Tibial artery (tissue), 4 donors: Measurements from ENCODE around the gene DNAJC7.

ENCODE experiments used
- DNase-seq, 2 donors: peaks; one replicate each; pipeline ENCODE4 v3.0.0-alpha.2; 2019
- H3K27ac ChIP-seq, 2 donors: fragments of 200-600 bp; sonication (generic) in 1 of 2; 1 replicate in 1 of 2; 2 replicates in 1 of 2; pipeline ENCODE4 v1.5.1; 2018 to 2019; ENCODE audit warnings: mild to moderate bottlenecking in 1 of 2
- H3K27me3 ChIP-seq, 2 donors: fragments of 200-600 bp; sonication (generic) in 1 of 2; one replicate each; pipeline versions ENCODE4 v1.5.1 to v1.6.0; 2016 to 2019
- H3K36me3 ChIP-seq, 3 donors: fragments of 200-600 bp; sonication (generic) in 2 of 3; one replicate each; pipeline ENCODE4 v1.5.1; 2016 to 2019; ENCODE audit warnings: mild to moderate bottlenecking in 2 of 3
- H3K4me1 ChIP-seq, 4 donors: fragments of 200-600 bp; sonication (generic) in 2 of 4; 1 replicate in 3 of 4; 2 replicates in 1 of 4; pipeline ENCODE4 v1.5.1; 2016 to 2019
- H3K4me3 ChIP-seq, 2 donors: fragments of 200-600 bp; sonication (generic) in 1 of 2; 1 replicate in 1 of 2; 2 replicates in 1 of 2; pipeline ENCODE4 v1.5.1; 2018 to 2019; ENCODE audit warnings: mild to moderate bottlenecking in 2 of 2
- H3K9me3 ChIP-seq, 3 donors: fragments of 200-600 bp; sonication (generic) in 1 of 3; one replicate each; pipeline ENCODE4 v1.5.1; 2016 to 2019
- intact Hi-C: fragments of 100-400 bp; cut with DNase I; formaldehyde crosslinking; loops from one replicate; pipeline ENCODE4 v1.15.0; 2023; ENCODE audit warnings: low total_unique reads
- TF ChIP-seq, protein P1 (sequence below), 2 experiments: fragments of 200-600 bp in 1 of 2; fragments of 450-650 bp in 1 of 2; IDR thresholded peaks; one replicate each; pipeline ENCODE4 v1.5.1; 2017 to 2019; ENCODE audit warnings: antibody characterized with exemption in 2 of 2, mild to moderate bottlenecking in 1 of 2, moderate library complexity in 1 of 2

Gene DNAJC7

DNA sequence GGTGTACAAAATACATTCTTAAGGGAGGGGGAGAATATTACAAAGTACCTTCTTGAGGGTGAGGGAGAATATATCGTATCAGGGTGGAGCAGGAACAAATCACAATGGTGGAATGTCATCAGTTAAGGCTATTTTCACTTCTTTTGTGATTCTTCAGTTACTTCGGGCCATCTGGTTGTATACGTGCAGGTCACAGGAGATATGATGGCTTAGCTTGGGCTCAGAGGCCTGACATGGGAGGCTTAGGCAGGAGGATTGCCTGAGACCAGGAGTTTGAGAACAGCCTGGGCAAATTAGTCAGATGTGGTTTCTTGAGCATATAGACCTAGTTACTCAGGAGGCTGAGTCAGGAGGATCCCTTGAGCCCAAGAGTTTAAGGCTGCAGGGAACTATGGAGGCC is 73.7 kb downstream of the DNAJC7 start:
- no peak for DNase-seq
- Histone ChIP-seq H3K36me3 (peaks cover 0 to 6% (median 0%) of the 10 kb centered on the region in 3 donors), H3K9me3 (no peaks in the 10 kb centered on the region), H3K27ac (no peak overlapping the region), H3K4me1 (no peaks in the 10 kb centered on the region), H3K4me3 (no peak overlapping the region), H3K27me3 (no peaks in the 10 kb centered on the region)
- intact Hi-C loops: no loop called here
- TF ChIP-seq, protein P1, sequence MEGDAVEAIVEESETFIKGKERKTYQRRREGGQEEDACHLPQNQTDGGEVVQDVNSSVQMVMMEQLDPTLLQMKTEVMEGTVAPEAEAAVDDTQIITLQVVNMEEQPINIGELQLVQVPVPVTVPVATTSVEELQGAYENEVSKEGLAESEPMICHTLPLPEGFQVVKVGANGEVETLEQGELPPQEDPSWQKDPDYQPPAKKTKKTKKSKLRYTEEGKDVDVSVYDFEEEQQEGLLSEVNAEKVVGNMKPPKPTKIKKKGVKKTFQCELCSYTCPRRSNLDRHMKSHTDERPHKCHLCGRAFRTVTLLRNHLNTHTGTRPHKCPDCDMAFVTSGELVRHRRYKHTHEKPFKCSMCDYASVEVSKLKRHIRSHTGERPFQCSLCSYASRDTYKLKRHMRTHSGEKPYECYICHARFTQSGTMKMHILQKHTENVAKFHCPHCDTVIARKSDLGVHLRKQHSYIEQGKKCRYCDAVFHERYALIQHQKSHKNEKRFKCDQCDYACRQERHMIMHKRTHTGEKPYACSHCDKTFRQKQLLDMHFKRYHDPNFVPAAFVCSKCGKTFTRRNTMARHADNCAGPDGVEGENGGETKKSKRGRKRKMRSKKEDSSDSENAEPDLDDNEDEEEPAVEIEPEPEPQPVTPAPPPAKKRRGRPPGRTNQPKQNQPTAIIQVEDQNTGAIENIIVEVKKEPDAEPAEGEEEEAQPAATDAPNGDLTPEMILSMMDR (IDR thresholded peaks at IDR 0.05): no peak

DNA sequence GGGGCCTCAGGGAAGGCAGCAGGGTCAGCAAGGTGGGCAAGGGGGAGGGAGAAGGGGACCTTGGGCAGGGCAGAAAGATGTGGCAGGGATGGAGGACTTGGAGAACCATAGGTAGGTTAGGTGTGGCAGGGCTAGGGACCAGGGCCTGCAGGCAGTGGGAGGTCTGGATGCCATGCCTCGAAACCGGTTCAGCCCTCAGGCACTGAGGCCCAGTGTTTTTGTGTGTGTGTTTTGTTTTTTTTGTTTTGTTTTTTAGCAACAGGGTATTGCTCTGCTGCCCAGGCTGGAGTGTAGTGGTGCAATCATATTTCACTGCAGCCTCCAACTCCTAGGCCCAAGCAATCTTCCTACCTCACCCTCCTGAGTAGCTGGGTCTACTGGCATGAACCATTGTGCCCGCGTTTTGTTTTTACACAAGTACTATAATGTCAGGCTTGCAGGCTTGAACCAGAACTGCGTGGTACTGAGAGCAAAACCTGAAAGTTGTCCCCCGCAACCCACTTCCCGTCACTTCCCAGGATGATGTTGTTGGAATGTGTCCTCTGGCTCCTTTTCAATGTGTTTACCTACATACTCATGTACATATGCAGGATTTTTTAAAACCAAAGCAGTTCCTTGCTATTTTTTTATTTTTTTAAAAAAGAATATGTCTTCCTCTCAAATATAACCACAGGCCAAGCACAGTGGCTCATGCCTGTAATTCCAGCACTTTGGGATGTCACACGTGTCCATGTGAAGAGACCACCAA is 74.4 kb downstream of the DNAJC7 start:
- H3K4me1 ChIP-seq: no peaks in the 10 kb centered on the region
- intact Hi-C loops: no loop called here
- no peak overlapping the region for H3K27ac ChIP-seq
- H3K4me3 ChIP-seq: no peak overlapping the region
- peaks cover 0 to 13% (median 0%) of the 10 kb centered on the region in 3 donors for H3K36me3 ChIP-seq
- H3K9me3 ChIP-seq: no peaks in the 10 kb centered on the region
- TF ChIP-seq, protein P1 (IDR thresholded peaks at IDR 0.05): no peak
- H3K27me3 ChIP-seq: no peaks in the 10 kb centered on the region
- no peak for DNase-seq

DNA sequence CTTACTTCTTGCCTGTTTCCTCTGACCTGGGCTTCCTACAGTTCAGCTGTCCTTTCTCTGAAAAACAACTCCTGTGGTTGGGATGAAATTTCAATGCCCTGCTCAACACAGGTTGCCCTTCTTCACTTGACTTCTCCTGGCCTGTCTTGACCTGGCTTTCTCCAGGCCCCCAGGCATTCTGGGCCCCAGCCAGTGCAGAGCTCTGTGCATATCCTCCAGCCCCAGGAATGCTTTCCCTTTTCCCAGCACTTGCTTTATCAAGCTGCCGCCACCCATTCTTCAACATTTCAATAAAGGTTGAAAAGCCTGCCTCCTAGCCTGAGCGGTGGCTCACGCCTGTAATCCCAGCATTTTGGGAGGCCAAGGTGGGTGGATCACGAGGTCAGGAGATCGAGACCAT is 76.1 kb downstream of the DNAJC7 start:
- DNase-seq: no peak
- H3K27me3 ChIP-seq: no peaks in the 10 kb centered on the region
- no peaks in the 10 kb centered on the region for H3K4me1 ChIP-seq
- no peak overlapping the region for H3K27ac ChIP-seq
- no peak overlapping the region for H3K4me3 ChIP-seq
- TF ChIP-seq, protein P1 (IDR thresholded peaks at IDR 0.05): no peak
- no peaks in the 10 kb centered on the region for H3K9me3 ChIP-seq
- intact Hi-C loops: no loop called here
- peaks cover 0 to 19% (median 3%) of the 10 kb centered on the region in 3 donors for H3K36me3 ChIP-seq

DNA sequence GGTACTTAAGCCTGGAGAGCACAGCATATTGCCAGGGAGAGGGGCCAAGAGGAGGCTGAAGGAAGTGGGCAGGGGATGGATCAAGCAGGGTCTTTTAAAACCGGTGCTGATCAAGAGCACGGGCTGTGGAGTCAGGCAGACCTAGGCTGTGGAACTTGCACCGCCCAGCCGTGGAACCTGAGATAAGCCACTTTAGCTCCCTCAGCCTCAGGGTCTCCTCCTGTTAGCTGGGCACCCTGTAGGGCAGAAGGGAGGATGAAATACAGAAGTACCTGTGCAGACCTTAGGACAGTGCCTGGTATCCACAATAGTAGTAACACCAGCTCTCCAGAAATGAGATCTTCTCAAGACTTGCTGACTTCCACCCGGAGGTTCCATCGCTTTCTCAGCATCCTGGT is 77.5 kb downstream of the DNAJC7 start:
- no peaks in the 10 kb centered on the region for H3K27me3 ChIP-seq
- H3K9me3 ChIP-seq: no peaks in the 10 kb centered on the region
- TF ChIP-seq, protein P1 (IDR thresholded peaks at IDR 0.05): no peak
- H3K4me3 ChIP-seq: no peak overlapping the region
- peaks cover 0 to 34% (median 8%) of the 10 kb centered on the region in 3 donors for H3K36me3 ChIP-seq
- intact Hi-C loops: no loop called here
- no peaks in the 10 kb centered on the region for H3K4me1 ChIP-seq
- no peak overlapping the region for H3K27ac ChIP-seq
- no peak for DNase-seq

DNA sequence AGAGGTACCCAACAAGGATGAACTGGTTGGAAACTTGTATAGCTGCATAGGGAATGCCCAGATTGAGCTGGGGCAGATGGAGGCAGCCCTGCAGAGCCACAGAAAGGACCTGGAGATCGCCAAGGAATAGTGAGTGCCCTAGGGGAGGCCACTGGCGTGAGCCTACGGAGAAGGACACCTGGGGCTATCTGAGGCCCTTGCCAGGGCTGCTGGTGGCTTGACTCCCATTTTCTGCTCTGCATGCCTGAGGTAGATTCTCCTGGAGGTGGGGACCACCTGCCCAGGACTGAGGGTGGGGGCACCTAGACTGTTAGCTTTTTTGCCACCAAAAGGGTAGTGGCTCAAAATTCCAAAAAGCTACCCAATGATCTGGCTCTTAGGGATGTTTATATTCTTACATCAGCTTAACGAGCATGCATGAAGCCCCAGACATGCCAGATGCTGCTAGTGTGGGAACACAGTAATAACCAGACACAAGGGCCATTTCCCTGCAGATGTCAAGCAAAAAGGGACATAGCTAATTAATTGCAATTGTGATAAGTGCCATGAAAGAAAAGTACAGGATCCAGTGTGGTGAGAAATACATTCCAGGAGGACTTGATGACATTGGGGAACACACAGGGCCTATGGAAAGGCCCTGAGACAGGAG is 78.1 kb downstream of the DNAJC7 start:
- peaks cover 0 to 35% (median 8%) of the 10 kb centered on the region in 3 donors for H3K36me3 ChIP-seq
- no peak for DNase-seq

More for the DNA sequence above, 78.1 kb downstream of the DNAJC7 start:
- TF ChIP-seq, protein P1 (IDR thresholded peaks at IDR 0.05): no peak
- H3K4me3 ChIP-seq: no peak overlapping the region
- no peak overlapping the region for H3K27ac ChIP-seq
- no peaks in the 10 kb centered on the region for H3K27me3 ChIP-seq
- H3K9me3 ChIP-seq: no peaks in the 10 kb centered on the region
- intact Hi-C loops: no loop called here
- H3K4me1 ChIP-seq: no peaks in the 10 kb centered on the region
